ENCODE measurements around the gene CAMK1G.

The CAMK1G gene

DNA sequence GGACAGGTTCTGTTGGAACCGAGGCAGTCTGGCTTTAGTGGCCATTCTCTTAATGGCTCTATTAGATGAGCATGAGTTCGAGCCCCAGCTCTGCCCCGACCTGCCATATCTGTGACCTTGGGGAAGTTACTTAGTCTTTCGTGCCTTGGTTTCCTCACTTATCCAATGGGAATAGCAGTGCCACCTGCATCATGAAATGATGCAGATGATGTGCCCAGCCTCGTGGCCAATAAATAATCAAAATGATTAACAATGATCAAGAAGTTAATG lies 30.6 kb downstream of the CAMK1G start:
- no peak overlapping the region for H3K4me3 ChIP-seq (replicated peaks; ENCODE audit: insufficient read depth, low read length)
- H3K27ac ChIP-seq (replicated peaks) = no peak overlapping the region
- no peak for TF ChIP-seq SPI1 (IDR thresholded peaks at IDR 0.05; ENCODE audit: borderline replicate concordance, low read depth)
- TF ChIP-seq, protein P1, sequence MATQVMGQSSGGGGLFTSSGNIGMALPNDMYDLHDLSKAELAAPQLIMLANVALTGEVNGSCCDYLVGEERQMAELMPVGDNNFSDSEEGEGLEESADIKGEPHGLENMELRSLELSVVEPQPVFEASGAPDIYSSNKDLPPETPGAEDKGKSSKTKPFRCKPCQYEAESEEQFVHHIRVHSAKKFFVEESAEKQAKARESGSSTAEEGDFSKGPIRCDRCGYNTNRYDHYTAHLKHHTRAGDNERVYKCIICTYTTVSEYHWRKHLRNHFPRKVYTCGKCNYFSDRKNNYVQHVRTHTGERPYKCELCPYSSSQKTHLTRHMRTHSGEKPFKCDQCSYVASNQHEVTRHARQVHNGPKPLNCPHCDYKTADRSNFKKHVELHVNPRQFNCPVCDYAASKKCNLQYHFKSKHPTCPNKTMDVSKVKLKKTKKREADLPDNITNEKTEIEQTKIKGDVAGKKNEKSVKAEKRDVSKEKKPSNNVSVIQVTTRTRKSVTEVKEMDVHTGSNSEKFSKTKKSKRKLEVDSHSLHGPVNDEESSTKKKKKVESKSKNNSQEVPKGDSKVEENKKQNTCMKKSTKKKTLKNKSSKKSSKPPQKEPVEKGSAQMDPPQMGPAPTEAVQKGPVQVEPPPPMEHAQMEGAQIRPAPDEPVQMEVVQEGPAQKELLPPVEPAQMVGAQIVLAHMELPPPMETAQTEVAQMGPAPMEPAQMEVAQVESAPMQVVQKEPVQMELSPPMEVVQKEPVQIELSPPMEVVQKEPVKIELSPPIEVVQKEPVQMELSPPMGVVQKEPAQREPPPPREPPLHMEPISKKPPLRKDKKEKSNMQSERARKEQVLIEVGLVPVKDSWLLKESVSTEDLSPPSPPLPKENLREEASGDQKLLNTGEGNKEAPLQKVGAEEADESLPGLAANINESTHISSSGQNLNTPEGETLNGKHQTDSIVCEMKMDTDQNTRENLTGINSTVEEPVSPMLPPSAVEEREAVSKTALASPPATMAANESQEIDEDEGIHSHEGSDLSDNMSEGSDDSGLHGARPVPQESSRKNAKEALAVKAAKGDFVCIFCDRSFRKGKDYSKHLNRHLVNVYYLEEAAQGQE (IDR thresholded peaks at IDR 0.05; ENCODE audit: insufficient replicate concordance, low read depth) = no peak
- no peak for TF ChIP-seq POLR2AphosphoS5 (IDR thresholded peaks at IDR 0.05; ENCODE audit: low read depth)
- TF ChIP-seq GABPA (IDR thresholded peaks at IDR 0.05; ENCODE audit: low read depth) = no peak
- TF ChIP-seq, protein P2, sequence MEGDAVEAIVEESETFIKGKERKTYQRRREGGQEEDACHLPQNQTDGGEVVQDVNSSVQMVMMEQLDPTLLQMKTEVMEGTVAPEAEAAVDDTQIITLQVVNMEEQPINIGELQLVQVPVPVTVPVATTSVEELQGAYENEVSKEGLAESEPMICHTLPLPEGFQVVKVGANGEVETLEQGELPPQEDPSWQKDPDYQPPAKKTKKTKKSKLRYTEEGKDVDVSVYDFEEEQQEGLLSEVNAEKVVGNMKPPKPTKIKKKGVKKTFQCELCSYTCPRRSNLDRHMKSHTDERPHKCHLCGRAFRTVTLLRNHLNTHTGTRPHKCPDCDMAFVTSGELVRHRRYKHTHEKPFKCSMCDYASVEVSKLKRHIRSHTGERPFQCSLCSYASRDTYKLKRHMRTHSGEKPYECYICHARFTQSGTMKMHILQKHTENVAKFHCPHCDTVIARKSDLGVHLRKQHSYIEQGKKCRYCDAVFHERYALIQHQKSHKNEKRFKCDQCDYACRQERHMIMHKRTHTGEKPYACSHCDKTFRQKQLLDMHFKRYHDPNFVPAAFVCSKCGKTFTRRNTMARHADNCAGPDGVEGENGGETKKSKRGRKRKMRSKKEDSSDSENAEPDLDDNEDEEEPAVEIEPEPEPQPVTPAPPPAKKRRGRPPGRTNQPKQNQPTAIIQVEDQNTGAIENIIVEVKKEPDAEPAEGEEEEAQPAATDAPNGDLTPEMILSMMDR (IDR thresholded peaks at IDR 0.05; ENCODE audit: insufficient read depth, low read length) = no peak
- H3K27me3 ChIP-seq (ENCODE audit: insufficient read depth, poor library complexity, severe bottlenecking) = no peaks in the 10 kb centered on the region
- DNase-seq (ENCODE audit: low read depth in 1 of 2, low spot score in 1 of 2) = no peak

DNA sequence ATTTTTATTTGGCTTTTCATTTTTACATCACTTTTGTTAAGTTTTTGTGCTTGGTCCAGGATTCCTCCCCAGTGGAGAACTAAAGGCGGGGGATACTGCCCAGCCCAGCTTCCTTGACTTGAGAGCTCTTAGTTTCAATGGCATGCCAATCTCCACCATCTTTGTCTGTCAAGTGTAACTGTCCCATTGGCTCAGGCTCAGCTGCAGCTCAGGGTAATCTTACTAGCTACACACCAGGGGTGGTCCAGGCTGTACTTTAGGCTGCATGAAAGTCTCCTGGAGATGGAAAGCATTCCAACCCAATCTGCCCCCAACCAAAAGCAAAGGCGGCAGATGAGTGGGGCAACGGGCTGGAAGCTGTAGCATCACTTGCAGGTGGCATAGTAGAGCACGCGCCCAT lies 31.4 kb downstream of the CAMK1G start:
- no peak for DNase-seq (ENCODE audit: low read depth in 1 of 2, low spot score in 1 of 2)
- no peak overlapping the region for H3K27ac ChIP-seq (replicated peaks)
- TF ChIP-seq GABPA (IDR thresholded peaks at IDR 0.05; ENCODE audit: low read depth) = no peak
- TF ChIP-seq SPI1 (IDR thresholded peaks at IDR 0.05; ENCODE audit: borderline replicate concordance, low read depth) = no peak
- H3K27me3 ChIP-seq (ENCODE audit: insufficient read depth, poor library complexity, severe bottlenecking) = no peaks in the 10 kb centered on the region
- H3K4me3 ChIP-seq (replicated peaks; ENCODE audit: insufficient read depth, low read length) = no peak overlapping the region

DNA sequence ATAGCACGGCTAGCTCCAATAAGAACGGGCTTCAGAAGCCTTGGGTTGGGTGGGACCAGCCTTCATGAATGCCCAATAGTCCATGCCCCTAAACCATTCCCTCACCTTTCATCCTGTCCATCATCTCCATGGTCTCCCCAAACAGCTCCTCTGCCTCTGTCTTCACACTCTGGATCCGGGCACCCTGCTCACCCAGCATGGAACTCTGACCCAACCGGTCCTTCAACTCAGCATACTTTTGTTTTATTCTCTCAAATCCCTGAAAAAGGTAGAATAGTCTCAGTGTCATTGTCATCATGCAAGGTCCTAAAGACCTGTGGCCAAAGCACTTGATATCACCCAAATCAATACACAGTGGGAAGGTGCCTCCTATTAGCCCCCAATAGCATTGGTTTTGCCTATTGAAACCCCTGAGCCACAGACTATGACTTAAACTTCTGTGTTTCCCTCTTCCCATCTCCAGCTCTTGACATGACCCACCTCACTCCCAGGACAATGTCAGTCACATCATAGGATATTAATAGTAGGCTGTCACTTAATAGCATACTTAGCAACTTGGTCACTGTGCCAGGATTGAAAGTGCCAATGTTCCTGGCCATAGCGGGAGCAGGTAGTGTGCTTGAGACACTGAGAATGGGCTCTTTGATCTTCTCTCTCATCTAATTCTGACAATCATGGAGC lies 33.0 kb downstream of the CAMK1G start:
- DNase-seq (ENCODE audit: low read depth in 1 of 2, low spot score in 1 of 2) = no peak
- TF ChIP-seq, protein P1 (IDR thresholded peaks at IDR 0.05; ENCODE audit: insufficient replicate concordance, low read depth) = no peak
- TF ChIP-seq POLR2AphosphoS5 (IDR thresholded peaks at IDR 0.05; ENCODE audit: low read depth) = no peak
- no peak for TF ChIP-seq SPI1 (IDR thresholded peaks at IDR 0.05; ENCODE audit: borderline replicate concordance, low read depth)
- TF ChIP-seq, protein P2 (IDR thresholded peaks at IDR 0.05; ENCODE audit: insufficient read depth, low read length) = no peak
- TF ChIP-seq GABPA (IDR thresholded peaks at IDR 0.05; ENCODE audit: low read depth) = no peak
- H3K4me3 ChIP-seq (replicated peaks; ENCODE audit: insufficient read depth, low read length) = no peak overlapping the region
- no peaks in the 10 kb centered on the region for H3K27me3 ChIP-seq (ENCODE audit: insufficient read depth, poor library complexity, severe bottlenecking)
- no peak overlapping the region for H3K27ac ChIP-seq (replicated peaks)

DNA sequence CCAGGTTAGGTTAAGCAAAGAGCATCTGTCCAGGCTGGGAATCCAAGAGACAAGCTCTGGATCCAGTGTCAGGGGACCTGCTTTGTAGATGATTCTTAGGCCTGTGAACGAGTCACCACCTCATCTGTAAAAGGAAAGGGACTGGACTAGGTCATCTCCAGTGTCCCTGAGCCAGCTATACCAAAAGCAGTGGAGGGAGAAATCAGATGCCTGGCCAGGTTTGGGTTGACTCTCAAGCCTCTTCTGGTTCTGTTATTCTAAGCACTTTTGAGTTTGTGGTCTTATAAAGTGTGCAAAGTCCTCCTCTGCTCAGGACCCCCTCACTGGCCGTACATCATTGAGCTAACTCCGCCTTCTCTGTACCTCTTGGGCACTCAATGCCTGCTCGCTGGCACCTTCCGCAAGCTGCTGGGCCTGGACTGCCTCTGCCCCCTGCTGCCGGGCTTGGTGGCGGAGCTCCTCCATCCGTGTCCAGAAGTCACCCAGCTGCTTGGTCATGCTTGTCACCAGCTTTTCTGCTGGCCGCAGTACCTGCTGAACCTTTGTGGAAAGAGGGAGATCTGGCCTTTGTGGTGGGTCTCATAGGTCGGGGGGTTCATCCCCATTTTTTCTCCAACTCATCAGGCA lies 33.6 kb downstream of the CAMK1G start:
- TF ChIP-seq, protein P1 (IDR thresholded peaks at IDR 0.05; ENCODE audit: insufficient replicate concordance, low read depth) = no peak
- TF ChIP-seq GABPA (IDR thresholded peaks at IDR 0.05; ENCODE audit: low read depth) = no peak
- TF ChIP-seq, protein P2 (IDR thresholded peaks at IDR 0.05; ENCODE audit: insufficient read depth, low read length) = no peak
- no peak for TF ChIP-seq SPI1 (IDR thresholded peaks at IDR 0.05; ENCODE audit: borderline replicate concordance, low read depth)
- no peak for TF ChIP-seq POLR2AphosphoS5 (IDR thresholded peaks at IDR 0.05; ENCODE audit: low read depth)
- no peaks in the 10 kb centered on the region for H3K27me3 ChIP-seq (ENCODE audit: insufficient read depth, poor library complexity, severe bottlenecking)
- H3K4me3 ChIP-seq (replicated peaks; ENCODE audit: insufficient read depth, low read length) = no peak overlapping the region
- DNase-seq (ENCODE audit: low read depth in 1 of 2, low spot score in 1 of 2) = no peak
- H3K27ac ChIP-seq (replicated peaks) = no peak overlapping the region

Measured in HL-60 (cell line).